D721Med (cell line): Measurements from ENCODE around the gene TTC32.
"Not testable (repeated sequence)": the region's sequence is repeated elsewhere in the genome, so short reads cannot be mapped to it uniquely, and the experiment has no call there.

Source experiments
- DNase-seq: peaks from one replicate; pipeline ENCODE4 v3.0.0; 2011; ENCODE audit warnings: low spot score; ENCODE audit not compliant: insufficient read length
- FAIRE-seq: peaks from 2 replicates; lab custom pipeline; 2011; peaks lifted over from hg19 to GRCh38; lab: Jason Lieb, UNC
- CTCF ChIP-seq: IDR thresholded peaks from 2 replicates; pipeline ENCODE4 v1.5.1; 2012; ENCODE audit warnings: mild to moderate bottlenecking, control low read depth; ENCODE audit not compliant: insufficient read depth; ENCODE audit errors: missing control alignments

TTC32 gene

GRCh38 chr2:19936203-19936602 is 34.4 kb upstream of the TTC32 start:
- no peak for TF ChIP-seq CTCF
- DNase-seq: no peak
- no peak for FAIRE-seq

GRCh38 chr2:19933351-19933981 is 31.7 kb upstream of the TTC32 start:
- no peak for DNase-seq
- TF ChIP-seq CTCF: no peak
- FAIRE-seq: no peak

GRCh38 chr2:19932928-19933327 is 31.1 kb upstream of the TTC32 start:
- TF ChIP-seq CTCF: no peak
- FAIRE-seq: no peak
- no peak for DNase-seq

GRCh38 chr2:19929226-19929625 is 27.4 kb upstream of the TTC32 start:
- no peak for TF ChIP-seq CTCF
- DNase-seq: no peak
- no peak for FAIRE-seq

- not testable (repeated sequence) for FAIRE-seq, DNase-seq
These were observed 26.0 kb upstream of the TTC32 start for GRCh38 chr2:19927816-19928215.

GRCh38 chr2:19924526-19924925 is 22.7 kb upstream of the TTC32 start:
- DNase-seq, FAIRE-seq: not testable (repeated sequence)

GRCh38 chr2:19922188-19922587 is 20.4 kb upstream of the TTC32 start:
- FAIRE-seq, DNase-seq: not testable (repeated sequence)

GRCh38 chr2:19916385-19916950 is 14.7 kb upstream of the TTC32 start:
- TF ChIP-seq CTCF: no peak
- FAIRE-seq (no peak), DNase-seq (no peak)
